GM12878 (cell line): ENCODE results near the gene TPST1.

ENCODE experiments used
- CTCF ChIP-seq, 3 experiments: IDR thresholded peaks in 2 of 3; conservative IDR thresholded peaks in 1 of 3; 2 replicates each; pipeline ENCODE4 v1.5.1; 2011; ENCODE audit warnings: low read depth in 3 of 3, low read length in 3 of 3, mild to moderate bottlenecking in 3 of 3, control low read depth in 2 of 3, moderate library complexity in 2 of 3, inconsistent platforms in 1 of 3, mixed read lengths in 1 of 3; ENCODE audit not compliant: control insufficient read depth in 2 of 3, insufficient read depth in 1 of 3; ENCODE audit errors: extremely low read depth in 1 of 3
- NR2C2 ChIP-seq: IDR thresholded peaks from 2 replicates; pipeline ENCODE4 v1.6.1; 2011; ENCODE audit warnings: borderline replicate concordance, low read depth; ENCODE audit not compliant: control insufficient read depth, insufficient read length
- SMAD1 ChIP-seq: fragments of 450-650 bp; IDR thresholded peaks from 2 replicates; pipeline ENCODE4 v1.6.1; 2018; ENCODE audit warnings: mild to moderate bottlenecking, low read depth; ENCODE audit not compliant: partially characterized antibody
- SMARCA5 ChIP-seq: fragments of 450-650 bp; IDR thresholded peaks from 2 replicates; pipeline ENCODE4 v1.6.1; 2017; ENCODE audit warnings: mild to moderate bottlenecking
- SP1 ChIP-seq: IDR thresholded peaks from one replicate; pipeline ENCODE4 v1.6.1; 2011; ENCODE audit warnings: low read depth, low read length
- ZBTB11 ChIP-seq: fragments of 450-650 bp; formaldehyde crosslinking; IDR thresholded peaks from 2 replicates; pipeline ENCODE4 v1.5.0; 2022; ENCODE audit warnings: mild to moderate bottlenecking, missing genetic modification characterization

- TF ChIP-seq NR2C2 (no peak), SMARCA5 (no peak), CTCF (IDR thresholded peaks at IDR 0.05 in 2 of 3, conservative IDR thresholded peaks at IDR 0.05 in 1 of 3; ENCODE audit: control insufficient read depth in 2 of 3, extremely low read depth in 1 of 3, insufficient read depth in 1 of 3, low read depth in 3 of 3, low read length in 3 of 3) (no peak), ZBTB11 (CRISPR knock-in tag) (no peak), SP1 (no peak), SMAD1 (no peak)
These were observed 45.6 kb downstream of the TPST1 start for GRCh38 chr7:66250711-66251110.
